Measurements from ENCODE around the gene ELOA2.
"Not testable (repeated sequence)": the region's sequence is repeated elsewhere in the genome, so short reads cannot be mapped to it uniquely, and the experiment has no call there.

ELOA2 gene

DNA sequence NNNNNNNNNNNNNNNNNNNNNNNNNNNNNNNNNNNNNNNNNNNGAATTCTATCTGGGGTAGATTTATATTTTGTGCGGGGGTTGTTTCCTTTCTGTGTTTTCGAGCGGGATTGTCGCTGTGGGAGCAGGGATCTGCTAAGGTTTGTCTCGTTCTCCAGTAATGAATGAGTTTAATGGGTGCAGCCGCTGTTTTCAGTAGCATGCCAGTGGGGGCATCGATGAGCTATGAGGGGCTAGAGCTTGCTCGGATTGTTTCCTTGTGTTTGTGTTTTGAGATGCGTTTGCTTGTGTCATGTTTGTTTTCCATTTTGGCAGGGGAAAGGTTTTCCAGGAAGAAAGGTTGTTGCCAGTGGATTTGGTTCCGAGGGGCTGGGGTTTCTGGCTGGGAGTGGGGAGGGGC lies 15.6 kb downstream of the ELOA2 start:
- DNase-seq = not testable (repeated sequence)
